Measurements from ENCODE around the gene P4HA3. TPM values are rescaled to one million over a fixed set of nuclear protein-coding genes. Genes with fewer than 3 reads are reported as not detected.

Gene P4HA3
- total and polyA plus RNA-seq, 2 experiments from 2014 or later, result 0.27 TPM; not detected in 1

DNA sequence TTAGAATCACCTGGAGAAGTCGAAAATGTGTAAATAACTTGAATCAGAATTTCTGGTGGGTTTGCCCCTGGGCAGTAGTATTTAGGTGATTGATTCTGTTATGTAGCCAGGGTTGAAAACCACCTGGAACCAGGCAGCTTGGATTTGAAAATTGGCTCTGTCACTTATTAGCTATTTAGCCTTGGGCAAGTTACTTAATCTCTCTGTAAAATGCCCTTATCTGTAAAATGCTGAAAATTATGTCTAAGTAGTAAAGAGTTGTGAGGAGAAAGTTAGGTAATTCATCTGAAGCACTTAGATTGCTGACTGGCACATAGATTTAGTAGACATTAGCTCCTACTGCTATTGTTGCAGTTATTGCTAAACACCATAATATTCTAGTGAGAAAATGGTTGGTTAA is 91.1 kb downstream of the P4HA3 start:
- TF ChIP-seq, protein P1, sequence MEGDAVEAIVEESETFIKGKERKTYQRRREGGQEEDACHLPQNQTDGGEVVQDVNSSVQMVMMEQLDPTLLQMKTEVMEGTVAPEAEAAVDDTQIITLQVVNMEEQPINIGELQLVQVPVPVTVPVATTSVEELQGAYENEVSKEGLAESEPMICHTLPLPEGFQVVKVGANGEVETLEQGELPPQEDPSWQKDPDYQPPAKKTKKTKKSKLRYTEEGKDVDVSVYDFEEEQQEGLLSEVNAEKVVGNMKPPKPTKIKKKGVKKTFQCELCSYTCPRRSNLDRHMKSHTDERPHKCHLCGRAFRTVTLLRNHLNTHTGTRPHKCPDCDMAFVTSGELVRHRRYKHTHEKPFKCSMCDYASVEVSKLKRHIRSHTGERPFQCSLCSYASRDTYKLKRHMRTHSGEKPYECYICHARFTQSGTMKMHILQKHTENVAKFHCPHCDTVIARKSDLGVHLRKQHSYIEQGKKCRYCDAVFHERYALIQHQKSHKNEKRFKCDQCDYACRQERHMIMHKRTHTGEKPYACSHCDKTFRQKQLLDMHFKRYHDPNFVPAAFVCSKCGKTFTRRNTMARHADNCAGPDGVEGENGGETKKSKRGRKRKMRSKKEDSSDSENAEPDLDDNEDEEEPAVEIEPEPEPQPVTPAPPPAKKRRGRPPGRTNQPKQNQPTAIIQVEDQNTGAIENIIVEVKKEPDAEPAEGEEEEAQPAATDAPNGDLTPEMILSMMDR (IDR thresholded peaks at IDR 0.05; ENCODE audit: low read depth, low read length), result no peak
- no peaks in the 10 kb centered on the region for H3K27me3 ChIP-seq
- peaks cover 5% of the 10 kb centered on the region for H3K36me3 ChIP-seq
- H3K9me3 ChIP-seq (ENCODE audit: low read depth), result no peaks in the 10 kb centered on the region
- no peak overlapping the region for H3K4me3 ChIP-seq
- no peak overlapping the region for H3K27ac ChIP-seq
- peak in 1 of 2 donors; percentile 6 for DNase-seq (ENCODE audit: low read depth in 1 of 2, low spot score in 1 of 2)
- no peaks in the 10 kb centered on the region for H3K4me1 ChIP-seq (ENCODE audit: low read depth)

Other genes with a start within 250 kb of the P4HA3 start
- 13.3 and 23.0 TPM in 2 replicates for gene C2CD3, start 140.6 kb downstream of the P4HA3 start, total RNA-seq
- 10.2 and 11.8 TPM in 2 replicates for gene C2CD3, start 140.6 kb downstream of the P4HA3 start, polyA plus RNA-seq
- gene PPME1, start 140.4 kb downstream of the P4HA3 start, total RNA-seq, result 55.2 and 62.1 TPM in 2 replicates
- gene PPME1, start 140.4 kb downstream of the P4HA3 start, polyA plus RNA-seq, result 109 TPM in 2 replicates
- gene PGM2L1, start 86.8 kb upstream of the P4HA3 start, total RNA-seq, result 5.4 and 5.6 TPM in 2 replicates
- gene PGM2L1, start 86.8 kb upstream of the P4HA3 start, polyA plus RNA-seq, result 4.7 and 10.5 TPM in 2 replicates
- 0.14 and 1.4 TPM in 2 replicates for gene KCNE3, start 155.9 kb upstream of the P4HA3 start, total RNA-seq
- 0.17 and 0.33 TPM in 2 replicates for gene KCNE3, start 155.9 kb upstream of the P4HA3 start, polyA plus RNA-seq
- 26.9 and 43.8 TPM in 2 replicates for gene LIPT2, start 182.1 kb upstream of the P4HA3 start, total RNA-seq
- gene LIPT2, start 182.1 kb upstream of the P4HA3 start, polyA plus RNA-seq, result 22.5 and 24.3 TPM in 2 replicates